Mesendoderm (in vitro differentiated cells): ENCODE data around the gene TLE2.
A peak's percentile ranks its signal among the peaks of the same experiment; 100 is the strongest.

Experiments
- DNase-seq: peaks from one replicate; pipeline ENCODE4 v3.0.0; 2013
- H2AK5ac ChIP-seq: 2 replicates; pipeline ENCODE4 v1.6.1; 2013; ENCODE audit warnings: low read length, inconsistent platforms
- H2BK120ac ChIP-seq: 2 replicates; pipeline ENCODE4 v1.6.1; 2013; ENCODE audit warnings: low read depth, mild to moderate bottlenecking, low read length, moderate library complexity, mixed read lengths
- H2BK15ac ChIP-seq: replicated peaks from 2 replicates; pipeline ENCODE4 v1.6.1; 2013; ENCODE audit warnings: low read depth, mild to moderate bottlenecking, moderate library complexity
- H2BK5ac ChIP-seq: 2 replicates; pipeline ENCODE4 v1.6.1; 2013; ENCODE audit warnings: low read length, inconsistent platforms
- H3K18ac ChIP-seq: 2 replicates; pipeline ENCODE4 v1.6.1; 2013; ENCODE audit warnings: mild to moderate bottlenecking, low read length, mixed read lengths
- H3K23ac ChIP-seq: one replicate; pipeline ENCODE4 v1.6.1; 2013; ENCODE audit warnings: low read length
- H3K27ac ChIP-seq: 2 replicates; pipeline ENCODE4 v1.5.1; 2013; ENCODE audit warnings: low read depth, mild to moderate bottlenecking, inconsistent platforms, low read length, moderate library complexity
- H3K27me3 ChIP-seq: 2 replicates; pipeline ENCODE4 v1.6.1; 2013; ENCODE audit warnings: low read length, control low read depth, mild to moderate bottlenecking, inconsistent platforms; ENCODE audit not compliant: insufficient read depth, poor library complexity
- H3K36me3 ChIP-seq: 2 replicates; pipeline ENCODE4 v1.6.1; 2013; ENCODE audit warnings: low read length, inconsistent platforms; ENCODE audit not compliant: control insufficient read depth, insufficient read depth
- H3K4ac ChIP-seq: one replicate; pipeline ENCODE4 v1.6.1; 2013; ENCODE audit warnings: low read depth, mild to moderate bottlenecking, low read length, moderate library complexity
- H3K4me1 ChIP-seq: 2 replicates; pipeline ENCODE4 v1.6.1; 2013; ENCODE audit warnings: low read depth, low read length, inconsistent platforms; ENCODE audit not compliant: control insufficient read depth
- H3K4me2 ChIP-seq: 2 replicates; pipeline ENCODE4 v1.6.1; 2013; ENCODE audit warnings: low read length
- H3K4me3 ChIP-seq: 2 replicates; pipeline ENCODE4 v1.5.1; 2013; ENCODE audit warnings: mild to moderate bottlenecking, low read length
- H3K56ac ChIP-seq: one replicate; pipeline ENCODE4 v1.6.1; 2013; ENCODE audit warnings: low read length
- H3K79me1 ChIP-seq: 2 replicates; pipeline ENCODE4 v1.6.1; 2013; ENCODE audit warnings: low read length, inconsistent platforms
- H3K79me2 ChIP-seq: 2 replicates; pipeline ENCODE4 v1.6.1; 2013; ENCODE audit warnings: mild to moderate bottlenecking, low read length; ENCODE audit not compliant: control insufficient read depth, insufficient read depth
- H3K9ac ChIP-seq: 2 replicates; pipeline ENCODE4 v1.6.1; 2013; ENCODE audit warnings: low read length, inconsistent platforms
- H4K5ac ChIP-seq: one replicate; pipeline ENCODE4 v1.6.1; 2013; ENCODE audit warnings: low read length
- H4K8ac ChIP-seq: one replicate; pipeline ENCODE4 v1.6.1; 2013; ENCODE audit warnings: low read depth, mild to moderate bottlenecking, control low read depth, low read length, moderate library complexity
- WGBS: extraction: QIAGEN DNeasy Blood & Tissue Kit; methylation state at CpG from one replicate; pipeline ENCODE4 v1.1.7; 2013; ENCODE audit warnings: low lambda C conversion rate, missing lambda C conversion rate; ENCODE audit not compliant: insufficient coverage; ENCODE audit errors: extremely low coverage; 5-methylcytosine and 5-hydroxymethylcytosine counted together

The TLE2 gene

GRCh38 chr19:2982561-2982960 lies 46.5 kb downstream of the TLE2 start:
- Histone ChIP-seq H3K79me1 (no peaks in the 10 kb centered on the region), H3K79me2 (no peaks in the 10 kb centered on the region), H4K8ac (no peak overlapping the region), H3K4me2 (no peak overlapping the region), H3K4ac (no peak overlapping the region), H3K27me3 (peaks cover 2% of the 10 kb centered on the region), H2BK120ac (no peak overlapping the region), H3K4me3 (no peak overlapping the region), H3K9ac (no peak overlapping the region), H4K5ac (no peak overlapping the region), H3K18ac (no peak overlapping the region), H3K23ac (no peak overlapping the region), H3K56ac (no peak overlapping the region), H3K36me3 (no peaks in the 10 kb centered on the region), H2BK5ac (no peak overlapping the region), H2BK15ac (no peak overlapping the region), H3K27ac (no peak overlapping the region), H3K4me1 (no peaks in the 10 kb centered on the region), H2AK5ac (no peak overlapping the region)
- DNase-seq: no peak
- no CpG with 5 or more reads among the region's 8 CpGs for WGBS

DNA sequence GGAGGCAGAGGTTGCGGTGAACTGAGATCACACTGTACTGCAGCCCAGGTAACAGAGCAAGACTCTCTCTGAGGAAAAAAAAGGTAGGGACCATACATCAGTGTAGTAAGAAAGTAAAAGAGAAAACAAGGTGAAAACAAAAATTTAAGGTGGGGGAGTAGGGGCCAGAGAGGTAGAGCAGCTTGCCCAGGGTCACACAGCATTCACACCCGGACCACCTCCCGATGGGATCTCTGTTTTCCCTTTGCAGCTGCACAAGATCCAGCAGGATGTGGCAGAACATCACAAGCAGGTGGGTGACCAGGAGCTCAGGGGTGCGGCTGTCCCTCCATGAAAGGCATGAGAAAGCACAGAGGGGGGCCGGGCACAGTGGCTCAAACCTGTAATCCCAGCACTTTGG lies 47.2 kb downstream of the TLE2 start:
- H3K79me2 ChIP-seq: no peaks in the 10 kb centered on the region
- H4K8ac ChIP-seq: no peak overlapping the region
- no peaks in the 10 kb centered on the region for H3K36me3 ChIP-seq
- no peak overlapping the region for H3K27ac ChIP-seq
- H2AK5ac ChIP-seq: no peak overlapping the region
- H2BK15ac ChIP-seq: no peak overlapping the region
- no peak overlapping the region for H3K18ac ChIP-seq
- no peak overlapping the region for H3K4me3 ChIP-seq
- no peak overlapping the region for H3K56ac ChIP-seq
- H4K5ac ChIP-seq: no peak overlapping the region
- H3K4me2 ChIP-seq: no peak overlapping the region
- peaks cover under 1% of the 10 kb centered on the region for H3K4me1 ChIP-seq
- peaks cover 2% of the 10 kb centered on the region for H3K27me3 ChIP-seq
- no peak overlapping the region for H2BK5ac ChIP-seq
- H3K4ac ChIP-seq: no peak overlapping the region
- WGBS: no CpG with 5 or more reads among the region's 5 CpGs
- H3K79me1 ChIP-seq: no peaks in the 10 kb centered on the region
- H3K9ac ChIP-seq: no peak overlapping the region
- no peak overlapping the region for H3K23ac ChIP-seq
- no peak for DNase-seq
- H2BK120ac ChIP-seq: no peak overlapping the region

DNA sequence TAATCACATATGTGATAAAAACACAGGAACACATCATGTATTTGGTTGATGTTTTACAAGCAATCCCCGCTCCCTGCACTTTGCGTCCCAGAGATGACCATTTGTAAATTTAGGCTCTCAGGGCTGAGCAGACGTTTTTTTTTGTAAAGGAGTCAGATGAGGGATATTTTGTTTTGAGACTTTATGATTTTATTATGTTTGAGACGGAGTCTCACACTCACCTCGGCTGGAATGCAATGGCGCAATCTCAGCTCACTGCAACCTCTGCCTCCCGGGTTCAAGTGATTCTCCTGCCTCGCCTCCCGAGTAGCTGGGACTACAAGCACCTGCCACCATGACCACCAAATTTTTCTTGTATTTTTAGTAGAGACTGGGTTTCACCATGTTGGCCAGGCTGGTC lies 50.3 kb downstream of the TLE2 start:
- Histone ChIP-seq H3K36me3 (no peaks in the 10 kb centered on the region), H3K79me1 (no peaks in the 10 kb centered on the region), H3K9ac (no peak overlapping the region), H2BK120ac (no peak overlapping the region), H2AK5ac (no peak overlapping the region), H3K27ac (no peak overlapping the region), H3K56ac (no peak overlapping the region), H2BK15ac (no peak overlapping the region), H4K5ac (no peak overlapping the region), H3K4me2 (no peak overlapping the region), H2BK5ac (no peak overlapping the region), H3K4me3 (no peak overlapping the region), H3K4me1 (peaks cover 2% of the 10 kb centered on the region), H3K4ac (no peak overlapping the region), H3K18ac (no peak overlapping the region), H3K27me3 (peaks cover 2% of the 10 kb centered on the region), H4K8ac (no peak overlapping the region), H3K23ac (no peak overlapping the region), H3K79me2 (no peaks in the 10 kb centered on the region)
- WGBS: no CpG with 5 or more reads among the region's 9 CpGs
- no peak for DNase-seq

- H3K4me2 ChIP-seq: no peak overlapping the region
- H3K4ac ChIP-seq: no peak overlapping the region
- peaks cover 2% of the 10 kb centered on the region for H3K27me3 ChIP-seq
- H3K9ac ChIP-seq: no peak overlapping the region
- no peak overlapping the region for H3K23ac ChIP-seq
- no peak overlapping the region for H4K5ac ChIP-seq
- no peak overlapping the region for H2BK15ac ChIP-seq
- H3K79me1 ChIP-seq: no peaks in the 10 kb centered on the region
- H3K27ac ChIP-seq: no peak overlapping the region
- H3K56ac ChIP-seq: no peak overlapping the region
- no peak overlapping the region for H3K4me3 ChIP-seq
- WGBS: no CpG with 5 or more reads among the region's 11 CpGs
- DNase-seq: no peak
- H4K8ac ChIP-seq: no peak overlapping the region
- peaks cover 2% of the 10 kb centered on the region for H3K4me1 ChIP-seq
- no peak overlapping the region for H2BK5ac ChIP-seq
- no peaks in the 10 kb centered on the region for H3K79me2 ChIP-seq
- H2AK5ac ChIP-seq: no peak overlapping the region
- H2BK120ac ChIP-seq: no peak overlapping the region
- no peaks in the 10 kb centered on the region for H3K36me3 ChIP-seq
- H3K18ac ChIP-seq: no peak overlapping the region
Observed at GRCh38 chr19:2978166-2978767, 50.8 kb downstream of the TLE2 start.

DNA sequence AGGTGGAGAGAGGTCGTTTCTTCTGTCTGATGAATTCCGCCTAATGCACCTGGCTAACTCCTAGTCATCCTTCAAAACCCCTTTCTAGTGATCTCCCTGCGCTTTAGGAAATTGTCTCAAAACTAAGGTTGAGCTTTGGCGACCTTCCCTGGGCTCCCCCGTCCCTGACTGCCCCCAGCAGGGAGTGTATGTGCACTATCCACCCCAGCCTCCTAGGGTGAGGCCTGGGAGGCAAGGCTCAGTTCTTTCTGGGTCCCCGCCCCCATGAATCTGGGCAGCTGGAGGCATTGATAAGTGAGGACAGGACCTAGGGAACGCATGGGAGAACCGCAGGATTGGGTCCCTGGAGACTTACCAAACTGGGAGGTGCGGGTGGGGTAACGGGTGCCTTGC lies 51.3 kb downstream of the TLE2 start:
- Histone ChIP-seq H3K27me3 (peaks cover 2% of the 10 kb centered on the region), H3K9ac (peak overlapping the region; percentile 27), H2BK120ac (no peak overlapping the region), H4K5ac (no peak overlapping the region), H3K18ac (no peak overlapping the region), H3K4me2 (peak overlapping the region; percentile 11), H4K8ac (no peak overlapping the region), H3K27ac (no peak overlapping the region), H3K56ac (peak overlapping the region; percentile 50), H3K79me1 (no peaks in the 10 kb centered on the region), H2AK5ac (no peak overlapping the region), H3K79me2 (no peaks in the 10 kb centered on the region), H2BK5ac (no peak overlapping the region), H2BK15ac (no peak overlapping the region), H3K23ac (no peak overlapping the region), H3K36me3 (no peaks in the 10 kb centered on the region), H3K4me1 (peaks cover 2% of the 10 kb centered on the region), H3K4ac (no peak overlapping the region), H3K4me3 (no peak overlapping the region)
- no peak for DNase-seq
- no CpG with 5 or more reads among the region's 10 CpGs for WGBS
